A673 (cell line): ENCODE measurements around the gene PRM3. TPM values are rescaled to one million over a fixed set of nuclear protein-coding genes. Genes with fewer than 3 reads are reported as not detected.

Source experiments
- BruUV-seq: library from RNA; stranded (reverse); fragments of 400-500 nt; replicated peaks from 2 replicates; lab custom pipeline; 2021; lab: Mats Ljungman, UMichigan
- CTCF ChIA-PET: fragments of 300-600 bp; sonication (Branson Sonifier 250); formaldehyde crosslinking; loops from one replicate; lab custom pipeline; 2022; ENCODE audit warnings: antibody characterized with exemption; lab: Charles Lee
- POLR2A ChIA-PET: fragments of 300-600 bp; sonication (Branson Sonifier 250); formaldehyde crosslinking; loops from one replicate; lab custom pipeline; 2022; ENCODE audit warnings: antibody characterized with exemption; ENCODE audit not compliant: low non-redundant PET; lab: Charles Lee
- DNase-seq: peaks from one replicate; pipeline ENCODE4 v3.0.0-alpha.2; 2015; ENCODE audit warnings: low spot score
- H3K27ac ChIP-seq: fragments of 200-600 bp; sonication (generic); 2 replicates; pipeline ENCODE4 v1.5.1; 2016; ENCODE audit warnings: mixed run types, low read depth, mild to moderate bottlenecking, mixed read lengths, antibody characterized with exemption, low read length; ENCODE audit not compliant: poor library complexity, severe bottlenecking
- H3K27me3 ChIP-seq: fragments of 200-600 bp; sonication (generic); replicated peaks from 2 replicates; pipeline ENCODE4 v1.6.1; 2017; ENCODE audit warnings: mixed run types, low read depth, mild to moderate bottlenecking, mixed read lengths, antibody characterized with exemption, low read length; ENCODE audit not compliant: insufficient read depth, poor library complexity
- H3K36me3 ChIP-seq: fragments of 200-600 bp; sonication (generic); 2 replicates; pipeline ENCODE4 v1.6.1; 2016; ENCODE audit warnings: mixed run types, mild to moderate bottlenecking, mixed read lengths, antibody characterized with exemption, low read length; ENCODE audit not compliant: insufficient read depth, poor library complexity, severe bottlenecking
- H3K4me1 ChIP-seq: fragments of 200-600 bp; sonication (generic); 2 replicates; pipeline ENCODE4 v1.6.1; 2017; ENCODE audit warnings: mixed run types, mild to moderate bottlenecking, mixed read lengths, antibody characterized with exemption, low read length; ENCODE audit not compliant: insufficient read depth, poor library complexity, severe bottlenecking
- H3K4me3 ChIP-seq: fragments of 200-600 bp; sonication (generic); 2 replicates; pipeline ENCODE4 v1.5.1; 2016; ENCODE audit warnings: low read depth, mixed run types, mild to moderate bottlenecking, mixed read lengths, low read length; ENCODE audit not compliant: poor library complexity, severe bottlenecking
- H3K9me3 ChIP-seq: fragments of 200-600 bp; sonication (generic); 2 replicates; pipeline ENCODE4 v1.6.1; 2016; ENCODE audit warnings: mixed run types, low read depth, mild to moderate bottlenecking, mixed read lengths, antibody characterized with exemption, low read length; ENCODE audit not compliant: poor library complexity, severe bottlenecking
- EZH2 ChIP-seq: fragments of 200-600 bp; sonication (generic); IDR thresholded peaks from 2 replicates; pipeline ENCODE4 v1.6.1; 2017; ENCODE audit warnings: borderline replicate concordance, low read depth, mild to moderate bottlenecking, mixed read lengths, antibody characterized with exemption, low read length; ENCODE audit not compliant: poor library complexity, severe bottlenecking
- intact Hi-C: fragments of 100-400 bp; cut with micrococcal nuclease; formaldehyde crosslinking; loops from one replicate; pipeline ENCODE4 v1.10.0; 2022; ENCODE audit not compliant: unreplicated experiment
- total RNA-seq: library from RNA; stranded (reverse); gene quantifications from 2 replicates; pipeline ENCODE4 v1.2.3, GENCODE V29; 2021
- TF ChIP-seq, protein P1 (sequence below): fragments of 300-800, 200-600 bp; sonication (generic); conservative IDR thresholded peaks from 2 replicates; pipeline ENCODE4 v1.5.1; 2017; ENCODE audit warnings: low read depth, mild to moderate bottlenecking, antibody characterized with exemption, low read length, moderate library complexity, mixed read lengths

The PRM3 gene
- total RNA-seq, 1 experiment from 2014 or later = not detected

DNA sequence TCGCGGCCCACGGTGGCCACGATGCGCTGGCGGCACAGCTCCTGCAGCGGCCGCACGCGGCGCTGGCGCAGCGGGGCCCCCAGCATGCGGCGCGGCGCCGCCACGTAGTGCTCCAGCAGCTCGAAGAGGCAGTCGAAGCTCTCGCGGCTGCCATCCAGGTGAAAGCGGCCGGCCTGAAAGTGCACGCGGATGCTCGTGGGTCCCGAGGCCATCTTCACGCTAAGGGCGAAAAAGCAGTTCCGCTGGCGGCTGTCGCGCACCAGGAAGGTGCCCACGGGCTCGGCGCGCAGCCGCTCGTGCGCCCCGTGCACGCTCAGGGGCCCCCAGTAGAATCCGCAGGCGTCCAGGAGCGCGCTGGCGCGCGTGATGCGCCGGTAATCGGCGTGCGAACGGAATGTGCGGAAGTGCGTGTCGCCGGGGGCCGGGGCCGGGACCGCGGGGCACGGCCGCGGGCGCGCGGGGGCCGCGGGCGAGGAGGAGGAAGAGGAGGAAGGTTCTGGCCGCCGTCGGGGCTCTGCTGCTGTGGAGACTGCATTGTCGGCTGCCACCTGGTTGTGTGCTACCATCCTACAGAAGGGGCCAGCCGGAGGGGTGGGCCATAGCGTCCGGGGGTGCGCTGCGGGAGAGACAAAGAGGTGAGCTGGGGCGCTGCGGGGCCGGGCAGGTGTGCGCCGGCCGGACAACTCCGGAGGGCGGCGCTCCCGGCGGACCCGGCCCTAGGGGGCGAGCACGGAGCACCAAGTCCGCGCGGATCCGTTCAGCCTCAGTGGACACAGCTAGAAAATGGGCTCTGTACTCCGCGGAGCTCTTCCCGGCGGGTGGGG, 18.3 kb downstream of the PRM3 start:
- ChIA-PET CTCF (interaction anchor here (0.6 to 3.4 kb wide), 6 partner anchors 8 to 439 kb away, joined by 3 to 14 read pairs (median 3); no protein-coding TSS in a partner anchor), POLR2A (no interaction called here)
- TF ChIP-seq, protein P1, sequence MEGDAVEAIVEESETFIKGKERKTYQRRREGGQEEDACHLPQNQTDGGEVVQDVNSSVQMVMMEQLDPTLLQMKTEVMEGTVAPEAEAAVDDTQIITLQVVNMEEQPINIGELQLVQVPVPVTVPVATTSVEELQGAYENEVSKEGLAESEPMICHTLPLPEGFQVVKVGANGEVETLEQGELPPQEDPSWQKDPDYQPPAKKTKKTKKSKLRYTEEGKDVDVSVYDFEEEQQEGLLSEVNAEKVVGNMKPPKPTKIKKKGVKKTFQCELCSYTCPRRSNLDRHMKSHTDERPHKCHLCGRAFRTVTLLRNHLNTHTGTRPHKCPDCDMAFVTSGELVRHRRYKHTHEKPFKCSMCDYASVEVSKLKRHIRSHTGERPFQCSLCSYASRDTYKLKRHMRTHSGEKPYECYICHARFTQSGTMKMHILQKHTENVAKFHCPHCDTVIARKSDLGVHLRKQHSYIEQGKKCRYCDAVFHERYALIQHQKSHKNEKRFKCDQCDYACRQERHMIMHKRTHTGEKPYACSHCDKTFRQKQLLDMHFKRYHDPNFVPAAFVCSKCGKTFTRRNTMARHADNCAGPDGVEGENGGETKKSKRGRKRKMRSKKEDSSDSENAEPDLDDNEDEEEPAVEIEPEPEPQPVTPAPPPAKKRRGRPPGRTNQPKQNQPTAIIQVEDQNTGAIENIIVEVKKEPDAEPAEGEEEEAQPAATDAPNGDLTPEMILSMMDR = no peak
- TF ChIP-seq EZH2 = no peak
- intact Hi-C loops = loop anchor here (5.0 kb wide), 1 partner anchor 153 kb away; no protein-coding TSS in a partner anchor
- peak overlapping the region; percentile 73 for H3K4me3 ChIP-seq
- peak; percentile 46 for DNase-seq
- H3K9me3 ChIP-seq = no peaks in the 10 kb centered on the region
- no TSS peak for BruUV-seq
- H3K27ac ChIP-seq = peak overlapping the region; percentile 72
- H3K27me3 ChIP-seq = peaks cover 16% of the 10 kb centered on the region
- H3K36me3 ChIP-seq = no peaks in the 10 kb centered on the region
- H3K4me1 ChIP-seq = peaks cover 14% of the 10 kb centered on the region

DNA sequence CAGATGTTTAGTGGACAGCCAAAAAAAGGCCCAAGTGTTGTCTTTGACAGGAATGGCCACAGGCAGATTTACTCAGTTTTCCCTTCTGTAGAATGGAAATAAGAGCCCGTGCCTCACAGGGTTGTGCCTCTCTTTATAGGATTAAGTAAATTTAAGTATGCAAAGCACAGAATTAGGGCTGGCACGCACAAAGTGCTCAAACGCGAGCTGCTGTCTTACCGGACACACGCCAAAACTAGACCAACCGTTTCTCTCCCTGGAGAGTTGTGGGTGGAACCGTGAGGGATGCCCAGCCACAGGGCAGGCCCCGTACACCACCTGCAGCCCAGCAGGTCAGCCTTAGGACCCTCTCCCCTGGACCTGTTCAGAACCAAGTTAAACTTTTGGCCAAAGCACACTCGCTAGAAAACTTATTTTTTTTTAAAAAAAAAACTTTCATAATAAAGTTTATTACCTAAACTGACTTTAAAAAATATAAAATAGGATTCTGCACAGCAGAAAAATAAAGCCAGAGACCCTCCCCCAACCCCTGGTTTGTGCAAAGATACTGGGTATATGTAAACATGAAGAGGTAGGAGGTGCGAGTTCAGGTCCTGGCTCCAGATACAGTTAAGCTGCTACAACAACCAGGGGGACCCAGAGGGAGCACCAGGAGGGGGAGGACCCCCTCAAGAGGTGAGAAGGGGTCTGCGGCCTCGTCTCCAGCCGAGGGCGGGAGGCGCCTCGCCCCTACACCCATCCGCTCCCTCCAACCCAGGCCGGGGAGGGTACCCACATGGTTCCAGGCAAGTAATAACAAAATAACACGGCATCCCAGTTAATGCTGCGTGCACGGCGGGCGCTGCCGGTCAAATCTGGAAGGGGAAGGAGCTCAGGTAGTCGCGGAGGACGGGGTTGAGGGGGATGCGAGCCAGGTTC, 19.2 kb downstream of the PRM3 start:
- BruUV-seq = TSS peak; percentile 60
- no peak overlapping the region for H3K27ac ChIP-seq
- peak overlapping the region; percentile 73 for H3K4me3 ChIP-seq
- H3K27me3 ChIP-seq = peaks cover 16% of the 10 kb centered on the region
- no peaks in the 10 kb centered on the region for H3K9me3 ChIP-seq
- peaks cover 14% of the 10 kb centered on the region for H3K4me1 ChIP-seq
- DNase-seq = no peak
- intact Hi-C loops = no loop called here
- TF ChIP-seq EZH2 = no peak
- TF ChIP-seq, protein P1 = no peak
- H3K36me3 ChIP-seq = no peaks in the 10 kb centered on the region
- ChIA-PET POLR2A (no interaction called here), CTCF (interaction anchor here (0.7 to 3.4 kb wide), 3 partner anchors 9 to 283 kb away, joined by 3 to 14 read pairs (median 3); no protein-coding TSS in a partner anchor)
